GM12873 (cell line): Measurements from ENCODE around the gene FBXO9.

Experiments used
- CTCF ChIP-seq: IDR thresholded peaks from 2 replicates; pipeline ENCODE4 v1.5.1; 2012; ENCODE audit warnings: low read depth, mild to moderate bottlenecking, moderate library complexity, low read length, control low read depth; ENCODE audit not compliant: insufficient read depth; ENCODE audit errors: missing control alignments

The FBXO9 gene

GRCh38 chr6:53139841-53140413 lies 74.7 kb downstream of the FBXO9 start:
- no peak for TF ChIP-seq CTCF

DNA sequence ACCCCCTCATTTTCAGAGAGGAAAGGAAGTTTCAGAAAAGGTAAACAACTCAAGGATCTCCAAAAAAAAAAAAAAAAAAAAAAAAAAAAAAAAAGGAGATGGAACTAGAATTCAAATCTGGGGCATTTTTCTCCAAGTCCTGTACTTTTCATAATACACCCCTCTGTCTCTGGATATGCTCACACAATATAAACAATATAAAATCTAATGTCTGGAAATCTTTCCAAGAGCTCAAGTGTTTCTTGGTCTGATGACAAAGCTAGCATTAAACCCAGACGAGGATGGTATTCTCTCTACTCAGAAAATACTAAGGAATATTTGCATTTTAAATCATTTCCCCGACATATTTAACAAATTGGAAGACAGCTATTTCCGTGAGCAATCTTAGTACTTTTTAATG lies 77.6 kb downstream of the FBXO9 start:
- no peak for TF ChIP-seq CTCF

- no peak for TF ChIP-seq CTCF
Measured at GRCh38 chr6:53143710-53144109, 78.5 kb downstream of the FBXO9 start.

DNA sequence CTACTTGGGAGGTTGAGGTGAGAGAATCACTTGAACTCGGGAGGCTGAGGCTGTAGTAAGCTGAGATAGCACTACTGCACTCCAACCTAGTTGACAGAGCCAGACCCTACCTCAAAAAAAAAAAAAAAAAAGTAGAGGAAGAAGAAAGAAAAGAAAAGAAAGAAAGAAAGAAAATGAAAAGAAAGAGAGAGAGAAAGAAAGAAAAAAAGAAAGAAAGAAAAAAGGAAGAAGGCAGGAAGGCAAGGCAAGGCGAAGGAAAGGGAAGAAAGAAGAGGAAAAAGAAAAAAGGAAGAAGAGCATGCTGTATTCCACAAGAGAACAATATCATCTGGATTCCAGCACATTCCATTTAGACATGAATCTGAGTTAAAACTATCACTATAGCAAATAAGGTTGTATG lies 79.6 kb downstream of the FBXO9 start:
- TF ChIP-seq CTCF: no peak

- TF ChIP-seq CTCF: no peak
Measured at GRCh38 chr6:53148684-53149083, 83.5 kb downstream of the FBXO9 start, which contains the start of gene GCM1. GCM1 (minus strand) TSS chr6:53148841; CDS start chr6:53145632, 3,209 bp downstream.
